ENCODE data around the gene LAD1. TPM values are rescaled to one million over a fixed set of nuclear protein-coding genes. Genes with fewer than 3 reads are reported as not detected.

Gene LAD1
- total RNA-seq, 1 donor from 2014 or later = 20.7 TPM

DNA sequence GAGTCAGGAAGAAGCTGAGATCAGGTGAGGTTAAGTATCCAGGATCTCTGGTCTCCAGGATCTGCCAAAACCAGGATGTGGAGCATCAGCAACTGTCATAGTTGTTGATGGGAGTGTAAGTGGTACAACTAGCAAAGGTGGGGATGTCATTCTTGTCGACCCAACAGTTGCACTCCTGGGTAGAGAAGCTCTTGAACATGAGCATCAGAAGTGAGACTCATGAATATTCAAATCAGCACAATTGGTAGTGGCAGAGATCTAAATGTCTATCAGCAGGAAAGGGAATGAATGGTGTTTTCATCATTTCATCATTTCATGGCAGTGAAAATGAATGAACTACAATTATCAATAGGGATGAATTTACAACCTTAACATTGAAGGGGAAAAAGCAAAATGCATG, 4.2 kb upstream of the LAD1 start:
- Mint-ChIP-seq H3K4me1 (peaks cover 19% of the 10 kb centered on the region), H3K27me3 (ENCODE audit: low read depth) (peaks cover 22% of the 10 kb centered on the region), H3K9me3 (no peaks in the 10 kb centered on the region), H3K4me3 (no peak overlapping the region), H3K27ac (no peak overlapping the region), H3K36me3 (no peaks in the 10 kb centered on the region)
- DNase-seq (ENCODE audit: low spot score in 2 of 2, unreplicated experiment in 2 of 2) = no peak
- TF ChIP-seq, protein P1, sequence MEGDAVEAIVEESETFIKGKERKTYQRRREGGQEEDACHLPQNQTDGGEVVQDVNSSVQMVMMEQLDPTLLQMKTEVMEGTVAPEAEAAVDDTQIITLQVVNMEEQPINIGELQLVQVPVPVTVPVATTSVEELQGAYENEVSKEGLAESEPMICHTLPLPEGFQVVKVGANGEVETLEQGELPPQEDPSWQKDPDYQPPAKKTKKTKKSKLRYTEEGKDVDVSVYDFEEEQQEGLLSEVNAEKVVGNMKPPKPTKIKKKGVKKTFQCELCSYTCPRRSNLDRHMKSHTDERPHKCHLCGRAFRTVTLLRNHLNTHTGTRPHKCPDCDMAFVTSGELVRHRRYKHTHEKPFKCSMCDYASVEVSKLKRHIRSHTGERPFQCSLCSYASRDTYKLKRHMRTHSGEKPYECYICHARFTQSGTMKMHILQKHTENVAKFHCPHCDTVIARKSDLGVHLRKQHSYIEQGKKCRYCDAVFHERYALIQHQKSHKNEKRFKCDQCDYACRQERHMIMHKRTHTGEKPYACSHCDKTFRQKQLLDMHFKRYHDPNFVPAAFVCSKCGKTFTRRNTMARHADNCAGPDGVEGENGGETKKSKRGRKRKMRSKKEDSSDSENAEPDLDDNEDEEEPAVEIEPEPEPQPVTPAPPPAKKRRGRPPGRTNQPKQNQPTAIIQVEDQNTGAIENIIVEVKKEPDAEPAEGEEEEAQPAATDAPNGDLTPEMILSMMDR (IDR thresholded peaks at IDR 0.05; ENCODE audit: unreplicated experiment) = no peak

DNA sequence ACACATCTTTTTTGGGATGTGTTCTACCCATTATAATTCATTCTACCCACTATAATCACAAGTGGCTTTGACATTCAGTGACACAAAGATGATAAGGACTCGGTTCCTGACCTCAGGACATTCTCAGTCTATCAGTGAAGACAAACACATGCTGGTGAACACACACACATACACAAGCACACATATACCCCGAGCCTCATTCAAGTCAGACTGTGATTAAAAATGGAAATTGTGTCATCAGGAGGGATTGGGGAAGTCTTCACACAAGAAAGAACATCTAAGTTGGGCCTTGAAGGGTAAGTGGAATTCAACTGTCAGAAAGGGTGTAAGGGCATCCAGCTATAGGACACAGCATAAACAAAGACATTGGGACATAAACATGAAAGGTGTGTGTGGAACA, 2.6 kb upstream of the LAD1 start:
- H3K36me3 Mint-ChIP-seq = no peaks in the 10 kb centered on the region
- H3K4me1 Mint-ChIP-seq = peaks cover 26% of the 10 kb centered on the region
- no peak for DNase-seq (ENCODE audit: low spot score in 2 of 2, unreplicated experiment in 2 of 2)
- no peaks in the 10 kb centered on the region for H3K9me3 Mint-ChIP-seq
- H3K4me3 Mint-ChIP-seq = no peak overlapping the region
- H3K27me3 Mint-ChIP-seq (ENCODE audit: low read depth) = peaks cover 27% of the 10 kb centered on the region
- no peak overlapping the region for H3K27ac Mint-ChIP-seq
- TF ChIP-seq, protein P1 (IDR thresholded peaks at IDR 0.05; ENCODE audit: unreplicated experiment) = no peak

DNA sequence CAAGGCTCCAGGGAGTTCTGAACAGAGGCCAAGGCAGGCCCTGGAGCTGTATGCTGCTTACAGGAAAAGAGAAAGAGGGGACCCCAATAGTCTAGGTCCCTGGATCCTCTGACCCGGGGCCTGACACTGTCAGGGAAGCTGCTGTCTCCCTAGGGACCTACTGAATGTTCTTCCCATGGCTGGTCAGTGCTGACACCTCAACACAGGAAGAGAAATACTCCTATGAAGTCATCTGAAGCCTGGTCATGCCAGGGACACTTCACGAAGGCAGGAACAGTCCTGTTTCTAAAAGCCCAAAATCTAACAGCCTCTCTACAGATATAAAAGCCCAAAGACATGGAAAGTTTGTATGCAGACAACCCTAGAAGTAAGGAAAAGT, 1.7 kb upstream of the LAD1 start:
- Mint-ChIP-seq H3K9me3 (no peaks in the 10 kb centered on the region), H3K27ac (no peak overlapping the region), H3K4me3 (peak overlapping the region; percentile 60), H3K4me1 (peaks cover 26% of the 10 kb centered on the region), H3K27me3 (ENCODE audit: low read depth) (peaks cover 27% of the 10 kb centered on the region), H3K36me3 (no peaks in the 10 kb centered on the region)
- DNase-seq (ENCODE audit: low spot score in 2 of 2, unreplicated experiment in 2 of 2) = no peak
- TF ChIP-seq, protein P1 (IDR thresholded peaks at IDR 0.05; ENCODE audit: unreplicated experiment) = no peak

DNA sequence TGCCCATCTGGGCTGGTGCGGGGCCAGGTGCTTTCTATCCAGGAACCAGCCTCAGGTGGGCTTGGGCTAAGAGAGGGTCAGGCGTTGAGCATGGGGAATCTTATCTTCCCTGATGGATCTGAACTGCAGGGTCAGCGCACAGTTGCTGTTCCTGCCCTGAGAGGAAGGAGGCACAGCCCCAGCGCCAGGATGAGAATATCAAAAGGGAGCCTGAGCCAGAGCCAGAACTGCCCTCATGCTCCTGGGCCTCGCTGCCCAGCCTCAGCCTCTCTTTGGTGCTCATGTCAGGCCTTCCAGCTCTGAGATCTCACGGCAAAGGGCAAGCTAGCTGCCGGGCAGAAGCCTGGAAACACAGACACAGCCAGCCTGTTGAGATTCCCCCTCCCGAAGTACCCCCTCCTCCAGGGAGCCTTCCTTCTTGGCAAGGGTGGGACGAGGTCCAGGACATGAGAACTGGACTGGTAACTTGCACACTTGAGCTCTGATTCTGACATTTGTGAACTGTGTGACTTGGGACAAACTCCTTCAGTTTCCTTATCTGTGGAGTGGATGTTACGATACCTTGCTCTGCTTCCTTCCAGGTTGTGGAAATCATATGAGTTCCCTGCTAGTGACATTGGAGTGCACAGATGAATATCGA, 1.2 kb upstream of the LAD1 start:
- no peak for DNase-seq (ENCODE audit: low spot score in 2 of 2, unreplicated experiment in 2 of 2)
- Mint-ChIP-seq H3K4me1 (peaks cover 26% of the 10 kb centered on the region), H3K27ac (no peak overlapping the region), H3K36me3 (no peaks in the 10 kb centered on the region), H3K27me3 (ENCODE audit: low read depth) (peaks cover 27% of the 10 kb centered on the region), H3K9me3 (no peaks in the 10 kb centered on the region), H3K4me3 (peak overlapping the region; percentile 60)
- TF ChIP-seq, protein P1 (IDR thresholded peaks at IDR 0.05; ENCODE audit: unreplicated experiment) = no peak

DNA sequence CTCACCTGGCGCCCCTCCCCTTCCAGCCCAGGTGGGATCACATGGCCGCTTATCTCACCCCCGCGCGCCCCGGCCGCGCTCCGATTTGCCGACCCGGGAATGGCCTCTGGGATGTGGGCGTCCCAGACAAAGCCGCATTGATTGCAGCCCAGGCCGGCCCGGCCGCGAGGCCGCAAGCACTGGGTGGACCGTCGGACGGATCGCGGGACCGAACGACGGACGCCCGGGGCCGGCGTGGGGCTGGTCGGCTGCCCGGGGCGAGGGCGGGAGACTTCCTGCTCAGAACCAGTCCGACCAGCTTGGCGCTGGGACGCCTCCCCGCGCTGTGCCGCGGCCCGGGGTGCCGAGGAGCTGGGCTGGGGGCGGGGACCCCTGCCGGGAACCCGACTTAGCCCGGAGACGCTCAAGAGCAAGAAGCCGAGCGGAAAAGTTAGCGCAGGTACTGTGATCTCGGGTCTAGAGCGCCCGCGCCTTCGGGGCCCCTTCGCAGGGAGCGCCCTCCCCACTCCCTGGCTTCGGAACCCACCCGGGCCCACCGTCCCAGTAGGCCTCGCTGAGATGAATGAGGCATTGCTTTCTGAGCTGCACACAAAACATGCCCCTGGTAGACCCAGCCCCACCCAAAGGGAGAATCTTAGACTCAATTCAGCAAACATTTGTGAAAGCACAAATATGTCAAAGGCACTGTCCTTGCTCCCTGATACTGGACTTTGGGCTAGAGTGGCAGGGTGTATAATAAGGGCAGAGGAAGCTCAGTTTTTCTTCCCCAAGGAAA, 415 bp upstream of the LAD1 start:
- no peaks in the 10 kb centered on the region for H3K9me3 Mint-ChIP-seq
- H3K4me1 Mint-ChIP-seq = peaks cover 26% of the 10 kb centered on the region
- H3K27ac Mint-ChIP-seq = no peak overlapping the region
- peak in 1 of 2 experiments; percentile 56 for DNase-seq (ENCODE audit: low spot score in 2 of 2, unreplicated experiment in 2 of 2)
- H3K27me3 Mint-ChIP-seq (ENCODE audit: low read depth) = peaks cover 27% of the 10 kb centered on the region
- peak overlapping the region; percentile 60 for H3K4me3 Mint-ChIP-seq
- H3K36me3 Mint-ChIP-seq = no peaks in the 10 kb centered on the region
- TF ChIP-seq, protein P1 (IDR thresholded peaks at IDR 0.05; ENCODE audit: unreplicated experiment) = no peak
